GM23338 (cell line): Measurements from ENCODE around the gene RNU5D-1. TPM values are rescaled to one million over a fixed set of nuclear protein-coding genes. Genes with fewer than 3 reads are reported as not detected.

Experiments used
- ATAC-seq: fragments of 200-7000 bp; cut with Tn5 transposase; 3 replicates; pipeline ENCODE4 v1.9.1; 2020
- DNase-seq: peaks from one replicate; pipeline ENCODE4 v3.0.0-alpha.2; 2015; ENCODE audit warnings: low spot score
- H2AFZ ChIP-seq: fragments of 200-600 bp; sonication (generic); 2 replicates; pipeline ENCODE4 v1.8.0; 2016; ENCODE audit warnings: antibody characterized with exemption, mild to moderate bottlenecking, moderate library complexity
- H3F3A ChIP-seq: fragments of 200-600 bp; sonication (generic); replicated peaks from 2 replicates; pipeline ENCODE4 v1.8.0; 2017; ENCODE audit warnings: antibody characterized with exemption, mixed run types, low read depth
- H3K27ac ChIP-seq: fragments of 200-600 bp; sonication (generic); 2 replicates; pipeline ENCODE4 v1.6.1; 2016; ENCODE audit warnings: low read depth
- H3K27me3 ChIP-seq: fragments of 200-600 bp; sonication (generic); 2 replicates; pipeline ENCODE4 v1.8.0; 2016; ENCODE audit warnings: mild to moderate bottlenecking, mixed run types, moderate library complexity; ENCODE audit not compliant: insufficient read depth
- H3K36me3 ChIP-seq: fragments of 200-600 bp; sonication (generic); 2 replicates; pipeline ENCODE4 v1.8.0; 2016; ENCODE audit warnings: mild to moderate bottlenecking; ENCODE audit not compliant: insufficient read depth
- H3K4me1 ChIP-seq: fragments of 200-600 bp; sonication (generic); 2 replicates; pipeline ENCODE4 v1.8.0; 2016; ENCODE audit warnings: mild to moderate bottlenecking, moderate library complexity; ENCODE audit not compliant: insufficient read depth
- H3K4me2 ChIP-seq: fragments of 200-600 bp; sonication (generic); 2 replicates; pipeline ENCODE4 v1.7.1; 2017; ENCODE audit warnings: mixed run types
- H3K4me3 ChIP-seq: fragments of 200-600 bp; sonication (generic); 2 replicates; pipeline ENCODE4 v1.6.1; 2016; ENCODE audit warnings: mixed run types
- H3K79me2 ChIP-seq: fragments of 200-600 bp; sonication (generic); replicated peaks from 2 replicates; pipeline ENCODE4 v1.8.0; 2017; ENCODE audit warnings: mild to moderate bottlenecking; ENCODE audit not compliant: insufficient read depth
- H3K9me2 ChIP-seq: fragments of 200-600 bp; sonication (generic); 2 replicates; pipeline ENCODE4 v1.8.0; 2017; ENCODE audit not compliant: insufficient read depth
- H4K20me1 ChIP-seq: fragments of 200-600 bp; sonication (generic); replicated peaks from 2 replicates; pipeline ENCODE4 v1.8.0; 2017; ENCODE audit warnings: mild to moderate bottlenecking; ENCODE audit not compliant: insufficient read depth
- H3K27ac Mint-ChIP-seq: 2 replicates; pipeline ENCODE4 v1.8.0; 2020; ENCODE audit warnings: inconsistent platforms, mild to moderate bottlenecking, moderate library complexity, mixed read lengths
- H3K27me3 Mint-ChIP-seq: 3 replicates; pipeline ENCODE4 v1.8.0; 2022; ENCODE audit warnings: low read depth, mild to moderate bottlenecking, moderate library complexity, mixed read lengths, inconsistent platforms; ENCODE audit not compliant: insufficient read depth, poor library complexity
- H3K36me3 Mint-ChIP-seq: 3 replicates; pipeline ENCODE4 v1.8.0; 2021; ENCODE audit warnings: low read depth, mild to moderate bottlenecking, inconsistent platforms, moderate library complexity, mixed read lengths
- H3K4me1 Mint-ChIP-seq: 3 replicates; pipeline ENCODE4 v1.8.0; 2020; ENCODE audit warnings: mild to moderate bottlenecking, inconsistent platforms, mixed read lengths
- H3K4me3 Mint-ChIP-seq: 3 replicates; pipeline ENCODE4 v1.8.0; 2021; ENCODE audit warnings: moderate library complexity, mild to moderate bottlenecking, inconsistent platforms, mixed read lengths
- H3K9me3 Mint-ChIP-seq: 3 replicates; pipeline ENCODE4 v1.8.0; 2020; ENCODE audit warnings: moderate library complexity, mild to moderate bottlenecking, inconsistent platforms, mixed read lengths
- CREB1 ChIP-seq: fragments of 250-450 bp; sonication (Bioruptor Pico); IDR thresholded peaks from 2 replicates; pipeline ENCODE4 v1.5.0; 2020; ENCODE audit warnings: low read depth, mild to moderate bottlenecking, moderate library complexity
- EZH2 ChIP-seq: fragments of 200-600 bp; sonication (generic); IDR thresholded peaks from one replicate; pipeline ENCODE4 v1.8.0; 2017; ENCODE audit warnings: antibody characterized with exemption, mild to moderate bottlenecking, low read depth; ENCODE audit not compliant: unreplicated experiment
- JUNB ChIP-seq: IDR thresholded peaks from one replicate; pipeline ENCODE4 v1.6.1; 2016; ENCODE audit warnings: antibody characterized with exemption; ENCODE audit not compliant: unreplicated experiment
- POLR2AphosphoS5 ChIP-seq: IDR thresholded peaks from 2 replicates; pipeline ENCODE4 v1.6.1; 2016; ENCODE audit warnings: antibody characterized with exemption, low read depth
- STAT1 ChIP-seq: IDR thresholded peaks from one replicate; pipeline ENCODE4 v1.6.1; 2016; ENCODE audit warnings: antibody characterized with exemption; ENCODE audit not compliant: unreplicated experiment
- ZNF114 ChIP-seq: fragments of 250-450 bp; sonication (Bioruptor Pico); IDR thresholded peaks from 2 replicates; pipeline ENCODE4 v1.5.0; 2020; ENCODE audit warnings: mild to moderate bottlenecking, moderate library complexity
- ZNF331 ChIP-seq: fragments of 250-450 bp; sonication (Bioruptor Pico); IDR thresholded peaks from 2 replicates; pipeline ENCODE4 v1.5.0; 2020; ENCODE audit warnings: low read depth, mild to moderate bottlenecking, moderate library complexity
- polyA plus RNA-seq: library from polyadenylated mRNA; unstranded; fragments of >200 nt; fragmentation: Nextera tagmentation; extraction: Ambion mirVana; gene quantifications from 2 replicates; pipeline ENCODE4 v1.2.1, GENCODE V29; 2016
- total RNA-seq: library from RNA; depleted of rRNA; stranded (reverse); fragments of >200 nt; shearing (Covaris generic); gene quantifications from 2 replicates; pipeline ENCODE4 v1.2.3, GENCODE V29; 2014
- TF ChIP-seq, protein P1 (sequence below): fragments of 250-450 bp; sonication (Bioruptor Pico); IDR thresholded peaks from 2 replicates; pipeline ENCODE4 v1.5.0; 2020; ENCODE audit warnings: mild to moderate bottlenecking, moderate library complexity
- TF ChIP-seq, protein P2 (sequence below), 2 experiments: fragments of 200-600 bp in 1 of 2; sonication (generic) in 1 of 2; conservative IDR thresholded peaks; 2 replicates each; pipeline versions ENCODE4 v1.5.1 to v1.6.1; 2016 to 2017; ENCODE audit warnings: antibody characterized with exemption in 2 of 2, low read depth in 2 of 2, mild to moderate bottlenecking in 2 of 2, moderate library complexity in 1 of 2
- TF ChIP-seq, protein P3 (sequence below): IDR thresholded peaks from one replicate; pipeline ENCODE4 v1.6.1; 2018; ENCODE audit warnings: antibody characterized with exemption; ENCODE audit not compliant: unreplicated experiment
- TF ChIP-seq, protein P4 (sequence below): IDR thresholded peaks from 2 replicates; pipeline ENCODE4 v1.6.1; 2016; ENCODE audit warnings: antibody characterized with exemption

Gene RNU5D-1
- total and polyA plus RNA-seq, 2 experiments from 2014 or later: not detected

DNA sequence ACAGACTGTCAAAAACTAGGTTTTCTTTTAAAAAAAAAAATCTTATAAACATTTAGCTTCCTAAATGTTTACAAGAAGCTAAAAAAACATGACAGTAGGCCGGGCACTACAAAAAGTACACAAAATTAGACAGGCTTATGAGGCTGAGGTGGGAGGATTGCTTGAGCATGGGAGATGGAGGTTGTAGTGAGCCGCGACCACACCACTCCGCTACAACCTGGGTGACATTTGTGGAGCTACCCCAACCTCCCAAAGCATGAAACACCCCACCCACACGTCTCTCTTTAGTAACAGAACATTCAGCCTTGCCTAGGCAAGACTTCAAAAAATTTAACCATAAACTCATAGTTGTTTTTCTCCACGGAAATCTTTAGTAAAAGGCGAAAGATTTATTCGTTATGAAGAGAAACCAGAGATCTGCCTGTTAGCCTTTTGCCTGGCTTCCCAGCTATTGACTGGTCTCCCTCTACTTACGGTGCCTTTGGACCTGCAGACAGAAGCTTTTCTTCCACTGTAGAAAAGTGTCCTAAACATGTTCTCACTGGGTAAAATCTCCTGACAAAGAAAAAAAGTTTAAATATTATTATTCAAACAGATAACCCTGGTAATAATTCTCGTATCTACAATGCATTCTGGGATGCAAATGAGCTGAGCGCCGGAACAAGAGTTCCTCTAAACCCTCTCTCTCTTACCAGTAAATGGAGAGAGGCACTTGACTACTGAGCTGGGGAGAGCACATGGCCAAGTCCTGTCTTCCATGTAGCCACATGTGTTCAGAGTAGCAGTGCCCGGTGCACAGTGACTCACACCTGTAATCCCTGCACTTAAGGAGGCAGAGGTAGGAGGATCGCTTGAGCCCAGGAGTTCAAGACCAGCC lies 9.2 kb downstream of the RNU5D-1 start:
- Histone ChIP-seq H3K4me3 (no peak overlapping the region), H3K4me1 (no peaks in the 10 kb centered on the region), H3K4me2 (no peak overlapping the region), H3K27ac (peak overlapping the region; percentile 61), H2AFZ (no peak overlapping the region), H3K36me3 (no peaks in the 10 kb centered on the region), H3F3A (0 out of 2 replicates have a peak, but pooled peaks cover 3% of the 10 kb centered on the region), H4K20me1 (no peaks in the 10 kb centered on the region), H3K79me2 (no peaks in the 10 kb centered on the region), H3K27me3 (no peaks in the 10 kb centered on the region), H3K9me2 (no peaks in the 10 kb centered on the region)
- DNase-seq (peak; percentile 82), ATAC-seq (peak; percentile 91)
- H3K4me1 Mint-ChIP-seq: no peaks in the 10 kb centered on the region; the same call in 2 of the 3 replicates
- no peak overlapping the region; the same call in 2 of the 3 replicates for H3K4me3 Mint-ChIP-seq
- peaks cover under 1% of the 10 kb centered on the region; the same call in 1 of the 3 replicates for H3K9me3 Mint-ChIP-seq
- H3K36me3 Mint-ChIP-seq: no peaks in the 10 kb centered on the region
- H3K27me3 Mint-ChIP-seq: peaks cover 16% of the 10 kb centered on the region
- peak overlapping the region; percentile 100 for H3K27ac Mint-ChIP-seq
- TF ChIP-seq EZH2 (no peak), CREB1 (CRISPR knock-in tag) (peak; percentile 55; the same call in 1 of the 2 replicates), ZNF331 (peak; percentile 60; the same call in 1 of the 2 replicates), ZNF114 (CRISPR knock-in tag) (peak; percentile 88; the same call in 1 of the 2 replicates), POLR2AphosphoS5 (peak; percentile 100), JUNB (no peak), STAT1 (no peak)
- TF ChIP-seq, protein P1, sequence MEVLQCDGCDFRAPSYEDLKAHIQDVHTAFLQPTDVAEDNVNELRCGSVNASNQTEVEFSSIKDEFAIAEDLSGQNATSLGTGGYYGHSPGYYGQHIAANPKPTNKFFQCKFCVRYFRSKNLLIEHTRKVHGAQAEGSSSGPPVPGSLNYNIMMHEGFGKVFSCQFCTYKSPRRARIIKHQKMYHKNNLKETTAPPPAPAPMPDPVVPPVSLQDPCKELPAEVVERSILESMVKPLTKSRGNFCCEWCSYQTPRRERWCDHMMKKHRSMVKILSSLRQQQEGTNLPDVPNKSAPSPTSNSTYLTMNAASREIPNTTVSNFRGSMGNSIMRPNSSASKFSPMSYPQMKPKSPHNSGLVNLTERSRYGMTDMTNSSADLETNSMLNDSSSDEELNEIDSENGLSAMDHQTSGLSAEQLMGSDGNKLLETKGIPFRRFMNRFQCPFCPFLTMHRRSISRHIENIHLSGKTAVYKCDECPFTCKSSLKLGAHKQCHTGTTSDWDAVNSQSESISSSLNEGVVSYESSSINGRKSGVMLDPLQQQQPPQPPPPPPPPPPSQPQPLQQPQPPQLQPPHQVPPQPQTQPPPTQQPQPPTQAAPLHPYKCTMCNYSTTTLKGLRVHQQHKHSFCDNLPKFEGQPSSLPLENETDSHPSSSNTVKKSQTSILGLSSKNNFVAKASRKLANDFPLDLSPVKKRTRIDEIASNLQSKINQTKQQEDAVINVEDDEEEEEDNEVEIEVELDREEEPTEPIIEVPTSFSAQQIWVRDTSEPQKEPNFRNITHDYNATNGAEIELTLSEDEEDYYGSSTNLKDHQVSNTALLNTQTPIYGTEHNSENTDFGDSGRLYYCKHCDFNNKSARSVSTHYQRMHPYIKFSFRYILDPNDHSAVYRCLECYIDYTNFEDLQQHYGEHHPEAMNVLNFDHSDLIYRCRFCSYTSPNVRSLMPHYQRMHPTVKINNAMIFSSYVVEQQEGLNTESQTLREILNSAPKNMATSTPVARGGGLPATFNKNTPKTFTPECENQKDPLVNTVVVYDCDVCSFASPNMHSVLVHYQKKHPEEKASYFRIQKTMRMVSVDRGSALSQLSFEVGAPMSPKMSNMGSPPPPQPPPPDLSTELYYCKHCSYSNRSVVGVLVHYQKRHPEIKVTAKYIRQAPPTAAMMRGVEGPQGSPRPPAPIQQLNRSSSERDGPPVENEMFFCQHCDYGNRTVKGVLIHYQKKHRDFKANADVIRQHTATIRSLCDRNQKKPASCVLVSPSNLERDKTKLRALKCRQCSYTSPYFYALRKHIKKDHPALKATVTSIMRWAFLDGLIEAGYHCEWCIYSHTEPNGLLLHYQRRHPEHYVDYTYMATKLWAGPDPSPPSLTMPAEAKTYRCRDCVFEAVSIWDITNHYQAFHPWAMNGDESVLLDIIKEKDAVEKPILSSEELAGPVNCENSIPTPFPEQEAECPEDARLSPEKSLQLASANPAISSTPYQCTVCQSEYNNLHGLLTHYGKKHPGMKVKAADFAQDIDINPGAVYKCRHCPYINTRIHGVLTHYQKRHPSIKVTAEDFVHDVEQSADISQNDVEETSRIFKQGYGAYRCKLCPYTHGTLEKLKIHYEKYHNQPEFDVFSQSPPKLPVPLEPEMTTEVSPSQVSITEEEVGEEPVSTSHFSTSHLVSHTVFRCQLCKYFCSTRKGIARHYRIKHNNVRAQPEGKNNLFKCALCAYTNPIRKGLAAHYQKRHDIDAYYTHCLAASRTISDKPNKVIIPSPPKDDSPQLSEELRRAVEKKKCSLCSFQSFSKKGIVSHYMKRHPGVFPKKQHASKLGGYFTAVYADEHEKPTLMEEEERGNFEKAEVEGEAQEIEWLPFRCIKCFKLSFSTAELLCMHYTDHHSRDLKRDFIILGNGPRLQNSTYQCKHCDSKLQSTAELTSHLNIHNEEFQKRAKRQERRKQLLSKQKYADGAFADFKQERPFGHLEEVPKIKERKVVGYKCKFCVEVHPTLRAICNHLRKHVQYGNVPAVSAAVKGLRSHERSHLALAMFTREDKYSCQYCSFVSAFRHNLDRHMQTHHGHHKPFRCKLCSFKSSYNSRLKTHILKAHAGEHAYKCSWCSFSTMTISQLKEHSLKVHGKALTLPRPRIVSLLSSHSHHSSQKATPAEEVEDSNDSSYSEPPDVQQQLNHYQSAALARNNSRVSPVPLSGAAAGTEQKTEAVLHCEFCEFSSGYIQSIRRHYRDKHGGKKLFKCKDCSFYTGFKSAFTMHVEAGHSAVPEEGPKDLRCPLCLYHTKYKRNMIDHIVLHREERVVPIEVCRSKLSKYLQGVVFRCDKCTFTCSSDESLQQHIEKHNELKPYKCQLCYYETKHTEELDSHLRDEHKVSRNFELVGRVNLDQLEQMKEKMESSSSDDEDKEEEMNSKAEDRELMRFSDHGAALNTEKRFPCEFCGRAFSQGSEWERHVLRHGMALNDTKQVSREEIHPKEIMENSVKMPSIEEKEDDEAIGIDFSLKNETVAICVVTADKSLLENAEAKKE (CRISPR knock-in tag): peak; percentile 83
- TF ChIP-seq, protein P2, sequence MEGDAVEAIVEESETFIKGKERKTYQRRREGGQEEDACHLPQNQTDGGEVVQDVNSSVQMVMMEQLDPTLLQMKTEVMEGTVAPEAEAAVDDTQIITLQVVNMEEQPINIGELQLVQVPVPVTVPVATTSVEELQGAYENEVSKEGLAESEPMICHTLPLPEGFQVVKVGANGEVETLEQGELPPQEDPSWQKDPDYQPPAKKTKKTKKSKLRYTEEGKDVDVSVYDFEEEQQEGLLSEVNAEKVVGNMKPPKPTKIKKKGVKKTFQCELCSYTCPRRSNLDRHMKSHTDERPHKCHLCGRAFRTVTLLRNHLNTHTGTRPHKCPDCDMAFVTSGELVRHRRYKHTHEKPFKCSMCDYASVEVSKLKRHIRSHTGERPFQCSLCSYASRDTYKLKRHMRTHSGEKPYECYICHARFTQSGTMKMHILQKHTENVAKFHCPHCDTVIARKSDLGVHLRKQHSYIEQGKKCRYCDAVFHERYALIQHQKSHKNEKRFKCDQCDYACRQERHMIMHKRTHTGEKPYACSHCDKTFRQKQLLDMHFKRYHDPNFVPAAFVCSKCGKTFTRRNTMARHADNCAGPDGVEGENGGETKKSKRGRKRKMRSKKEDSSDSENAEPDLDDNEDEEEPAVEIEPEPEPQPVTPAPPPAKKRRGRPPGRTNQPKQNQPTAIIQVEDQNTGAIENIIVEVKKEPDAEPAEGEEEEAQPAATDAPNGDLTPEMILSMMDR (conservative IDR thresholded peaks at IDR 0.05; ENCODE audit: low read depth in 2 of 2): 0 out of 4 replicates have a peak, but pooled peaks of 1 of the 2 experiments have one; percentile 1
- TF ChIP-seq, protein P3, sequence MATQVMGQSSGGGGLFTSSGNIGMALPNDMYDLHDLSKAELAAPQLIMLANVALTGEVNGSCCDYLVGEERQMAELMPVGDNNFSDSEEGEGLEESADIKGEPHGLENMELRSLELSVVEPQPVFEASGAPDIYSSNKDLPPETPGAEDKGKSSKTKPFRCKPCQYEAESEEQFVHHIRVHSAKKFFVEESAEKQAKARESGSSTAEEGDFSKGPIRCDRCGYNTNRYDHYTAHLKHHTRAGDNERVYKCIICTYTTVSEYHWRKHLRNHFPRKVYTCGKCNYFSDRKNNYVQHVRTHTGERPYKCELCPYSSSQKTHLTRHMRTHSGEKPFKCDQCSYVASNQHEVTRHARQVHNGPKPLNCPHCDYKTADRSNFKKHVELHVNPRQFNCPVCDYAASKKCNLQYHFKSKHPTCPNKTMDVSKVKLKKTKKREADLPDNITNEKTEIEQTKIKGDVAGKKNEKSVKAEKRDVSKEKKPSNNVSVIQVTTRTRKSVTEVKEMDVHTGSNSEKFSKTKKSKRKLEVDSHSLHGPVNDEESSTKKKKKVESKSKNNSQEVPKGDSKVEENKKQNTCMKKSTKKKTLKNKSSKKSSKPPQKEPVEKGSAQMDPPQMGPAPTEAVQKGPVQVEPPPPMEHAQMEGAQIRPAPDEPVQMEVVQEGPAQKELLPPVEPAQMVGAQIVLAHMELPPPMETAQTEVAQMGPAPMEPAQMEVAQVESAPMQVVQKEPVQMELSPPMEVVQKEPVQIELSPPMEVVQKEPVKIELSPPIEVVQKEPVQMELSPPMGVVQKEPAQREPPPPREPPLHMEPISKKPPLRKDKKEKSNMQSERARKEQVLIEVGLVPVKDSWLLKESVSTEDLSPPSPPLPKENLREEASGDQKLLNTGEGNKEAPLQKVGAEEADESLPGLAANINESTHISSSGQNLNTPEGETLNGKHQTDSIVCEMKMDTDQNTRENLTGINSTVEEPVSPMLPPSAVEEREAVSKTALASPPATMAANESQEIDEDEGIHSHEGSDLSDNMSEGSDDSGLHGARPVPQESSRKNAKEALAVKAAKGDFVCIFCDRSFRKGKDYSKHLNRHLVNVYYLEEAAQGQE: no peak
- TF ChIP-seq, protein P4, sequence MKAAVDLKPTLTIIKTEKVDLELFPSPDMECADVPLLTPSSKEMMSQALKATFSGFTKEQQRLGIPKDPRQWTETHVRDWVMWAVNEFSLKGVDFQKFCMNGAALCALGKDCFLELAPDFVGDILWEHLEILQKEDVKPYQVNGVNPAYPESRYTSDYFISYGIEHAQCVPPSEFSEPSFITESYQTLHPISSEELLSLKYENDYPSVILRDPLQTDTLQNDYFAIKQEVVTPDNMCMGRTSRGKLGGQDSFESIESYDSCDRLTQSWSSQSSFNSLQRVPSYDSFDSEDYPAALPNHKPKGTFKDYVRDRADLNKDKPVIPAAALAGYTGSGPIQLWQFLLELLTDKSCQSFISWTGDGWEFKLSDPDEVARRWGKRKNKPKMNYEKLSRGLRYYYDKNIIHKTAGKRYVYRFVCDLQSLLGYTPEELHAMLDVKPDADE: peak; percentile 89
